Mesothelial cell of epicardium (in vitro differentiated cells): ENCODE results near the gene GUCY1A2. TPM values are rescaled to one million over a fixed set of nuclear protein-coding genes. Genes with fewer than 3 reads are reported as not detected.

Source experiments
- DNase-seq, 2 experiments: peaks; one replicate each; pipeline ENCODE4 v3.0.0; 2021; ENCODE audit warnings: low spot score in 2 of 2; ENCODE audit not compliant: unreplicated experiment in 2 of 2
- H3K27ac Mint-ChIP-seq: 2 replicates; pipeline ENCODE4 v1.8.0; 2021; ENCODE audit warnings: mixed read lengths
- H3K27me3 Mint-ChIP-seq: 2 replicates; pipeline ENCODE4 v1.8.0; 2021; ENCODE audit warnings: low read depth, mixed read lengths
- H3K36me3 Mint-ChIP-seq: 2 replicates; pipeline ENCODE4 v1.8.0; 2021; ENCODE audit warnings: mixed read lengths
- H3K4me1 Mint-ChIP-seq: 2 replicates; pipeline ENCODE4 v1.8.0; 2021; ENCODE audit warnings: mixed read lengths
- H3K4me3 Mint-ChIP-seq: 2 replicates; pipeline ENCODE4 v1.8.0; 2021; ENCODE audit warnings: mild to moderate bottlenecking, moderate library complexity, mixed read lengths
- H3K9me3 Mint-ChIP-seq: 2 replicates; pipeline ENCODE4 v1.8.0; 2021; ENCODE audit warnings: mixed read lengths
- total RNA-seq: library from RNA; stranded (reverse); gene quantifications from 3 replicates; pipeline ENCODE4 v1.2.1, GENCODE V29; 2021
- TF ChIP-seq, protein P1 (sequence below): fragments of 200-600 bp; sonication (generic); IDR thresholded peaks from one replicate; pipeline ENCODE4 v1.5.0; 2021; ENCODE audit warnings: antibody characterized with exemption; ENCODE audit not compliant: unreplicated experiment

GUCY1A2 gene
- total RNA-seq, 1 donor from 2014 or later, result 13.6 TPM

DNA sequence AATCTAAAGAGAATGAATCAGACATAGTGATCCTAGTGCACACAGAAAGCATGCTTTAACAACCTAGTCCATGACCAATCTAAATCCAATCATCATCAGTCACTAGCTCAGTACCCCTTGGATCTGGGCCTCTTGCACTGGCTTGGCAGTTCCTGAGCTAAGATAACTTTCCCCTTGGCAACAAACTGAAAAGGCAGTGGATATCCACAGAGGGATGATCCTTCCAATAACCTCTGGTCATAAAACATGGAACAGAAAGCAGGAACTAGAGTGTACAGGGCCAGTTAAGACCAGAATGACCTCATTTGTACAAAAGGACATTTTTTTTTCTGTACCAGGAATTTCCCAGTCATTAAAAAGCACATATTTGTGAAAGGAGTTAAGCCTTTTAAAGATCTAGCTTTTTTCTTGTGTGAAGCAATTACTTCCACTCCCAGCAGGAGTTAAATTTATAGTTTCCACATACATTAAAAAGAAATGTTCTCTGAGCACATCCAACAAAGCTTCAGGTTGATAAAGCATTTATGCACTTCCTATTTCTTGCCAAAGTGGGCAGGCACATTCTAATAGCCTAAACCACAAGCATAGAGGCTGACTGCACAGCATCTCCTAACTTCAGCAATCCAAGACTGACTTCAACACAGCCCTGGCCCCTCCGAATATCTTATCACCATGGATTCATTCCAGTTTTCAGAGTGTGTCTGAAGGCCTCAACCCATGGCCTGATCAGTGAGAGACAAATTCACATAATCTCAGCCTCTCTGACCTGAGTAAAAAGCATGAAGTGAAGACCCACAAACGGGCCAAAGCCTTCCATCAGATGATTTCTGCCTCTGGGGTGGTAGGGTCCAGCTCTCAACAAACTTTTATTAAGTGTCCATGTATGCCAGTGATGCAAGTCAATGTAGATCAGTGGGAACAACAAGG is 29.9 kb downstream of the GUCY1A2 start:
- no peaks in the 10 kb centered on the region for H3K9me3 Mint-ChIP-seq
- TF ChIP-seq, protein P1, sequence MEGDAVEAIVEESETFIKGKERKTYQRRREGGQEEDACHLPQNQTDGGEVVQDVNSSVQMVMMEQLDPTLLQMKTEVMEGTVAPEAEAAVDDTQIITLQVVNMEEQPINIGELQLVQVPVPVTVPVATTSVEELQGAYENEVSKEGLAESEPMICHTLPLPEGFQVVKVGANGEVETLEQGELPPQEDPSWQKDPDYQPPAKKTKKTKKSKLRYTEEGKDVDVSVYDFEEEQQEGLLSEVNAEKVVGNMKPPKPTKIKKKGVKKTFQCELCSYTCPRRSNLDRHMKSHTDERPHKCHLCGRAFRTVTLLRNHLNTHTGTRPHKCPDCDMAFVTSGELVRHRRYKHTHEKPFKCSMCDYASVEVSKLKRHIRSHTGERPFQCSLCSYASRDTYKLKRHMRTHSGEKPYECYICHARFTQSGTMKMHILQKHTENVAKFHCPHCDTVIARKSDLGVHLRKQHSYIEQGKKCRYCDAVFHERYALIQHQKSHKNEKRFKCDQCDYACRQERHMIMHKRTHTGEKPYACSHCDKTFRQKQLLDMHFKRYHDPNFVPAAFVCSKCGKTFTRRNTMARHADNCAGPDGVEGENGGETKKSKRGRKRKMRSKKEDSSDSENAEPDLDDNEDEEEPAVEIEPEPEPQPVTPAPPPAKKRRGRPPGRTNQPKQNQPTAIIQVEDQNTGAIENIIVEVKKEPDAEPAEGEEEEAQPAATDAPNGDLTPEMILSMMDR, result no peak
- peak overlapping the region; percentile 93 for H3K27ac Mint-ChIP-seq
- H3K36me3 Mint-ChIP-seq, result no peaks in the 10 kb centered on the region
- H3K4me3 Mint-ChIP-seq, result no peak overlapping the region
- peaks cover 40% of the 10 kb centered on the region for H3K4me1 Mint-ChIP-seq
- no peaks in the 10 kb centered on the region for H3K27me3 Mint-ChIP-seq
- DNase-seq, result peak in 1 of 2 experiments; percentile 38

DNA sequence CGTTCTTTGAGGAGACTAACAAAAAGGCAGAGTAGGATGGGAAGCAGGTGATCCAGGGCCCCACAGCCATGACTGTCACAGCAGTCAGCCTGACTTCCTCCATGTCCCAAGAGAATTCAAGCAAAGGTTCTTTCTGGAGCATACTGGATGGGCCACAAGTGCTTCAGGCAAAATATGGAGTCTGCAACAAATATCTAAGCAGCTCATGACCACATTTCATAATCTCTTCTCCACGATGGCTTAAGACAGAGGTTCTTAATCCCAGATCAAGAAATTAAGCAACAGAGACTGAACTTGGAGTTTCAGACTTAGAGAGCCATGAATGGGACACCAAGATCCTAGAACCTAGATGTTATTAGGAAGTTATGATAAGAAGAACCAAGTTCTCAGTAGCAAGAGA is 31.6 kb downstream of the GUCY1A2 start:
- DNase-seq, result no peak
- Mint-ChIP-seq H3K36me3 (no peaks in the 10 kb centered on the region), H3K4me1 (peaks cover 46% of the 10 kb centered on the region), H3K9me3 (no peaks in the 10 kb centered on the region), H3K4me3 (no peak overlapping the region), H3K27ac (no peak overlapping the region), H3K27me3 (no peaks in the 10 kb centered on the region)
- TF ChIP-seq, protein P1, result no peak

DNA sequence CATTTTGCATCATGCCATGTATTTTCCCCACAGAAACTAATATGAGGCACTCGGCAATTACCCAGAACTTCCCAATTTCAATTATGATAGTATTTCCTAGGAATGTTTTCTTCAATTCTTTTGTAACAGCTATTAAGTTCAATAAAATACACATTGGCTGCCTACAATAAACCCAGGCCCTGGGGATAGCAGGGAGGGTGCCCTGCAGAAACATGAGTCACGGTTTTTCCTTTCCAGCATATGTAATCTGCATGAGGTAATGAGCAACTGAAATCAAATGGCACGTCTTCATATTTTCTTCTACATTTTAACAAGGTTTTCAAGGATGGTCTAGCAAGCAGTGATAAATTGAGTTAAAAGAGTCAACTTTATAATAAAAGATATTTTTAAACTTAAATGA is 32.0 kb downstream of the GUCY1A2 start:
- Mint-ChIP-seq H3K27ac (no peak overlapping the region), H3K27me3 (no peaks in the 10 kb centered on the region), H3K4me3 (no peak overlapping the region), H3K4me1 (peaks cover 46% of the 10 kb centered on the region), H3K9me3 (no peaks in the 10 kb centered on the region), H3K36me3 (no peaks in the 10 kb centered on the region)
- TF ChIP-seq, protein P1, result no peak
- no peak for DNase-seq

DNA sequence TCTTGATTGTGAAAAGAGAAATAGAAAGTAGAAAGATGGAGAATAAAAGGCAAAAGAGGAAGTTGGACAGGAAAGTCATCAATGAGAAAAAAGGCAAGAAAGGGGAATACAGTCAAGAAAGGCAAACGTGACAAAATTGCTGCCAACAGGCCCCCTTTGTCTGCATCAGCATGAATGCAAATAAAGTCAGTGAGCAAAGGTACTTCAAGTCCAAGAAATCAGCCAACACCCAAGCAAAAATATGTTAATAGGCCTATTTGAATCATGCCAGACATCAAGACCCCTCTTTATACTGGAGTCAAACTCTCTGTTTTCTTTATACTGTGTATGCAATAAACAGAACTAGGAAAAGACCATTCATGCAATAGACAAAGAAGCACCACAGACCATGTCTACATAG is 34.3 kb downstream of the GUCY1A2 start:
- H3K4me3 Mint-ChIP-seq, result no peak overlapping the region
- H3K27ac Mint-ChIP-seq, result no peak overlapping the region
- H3K27me3 Mint-ChIP-seq, result no peaks in the 10 kb centered on the region

DNA sequence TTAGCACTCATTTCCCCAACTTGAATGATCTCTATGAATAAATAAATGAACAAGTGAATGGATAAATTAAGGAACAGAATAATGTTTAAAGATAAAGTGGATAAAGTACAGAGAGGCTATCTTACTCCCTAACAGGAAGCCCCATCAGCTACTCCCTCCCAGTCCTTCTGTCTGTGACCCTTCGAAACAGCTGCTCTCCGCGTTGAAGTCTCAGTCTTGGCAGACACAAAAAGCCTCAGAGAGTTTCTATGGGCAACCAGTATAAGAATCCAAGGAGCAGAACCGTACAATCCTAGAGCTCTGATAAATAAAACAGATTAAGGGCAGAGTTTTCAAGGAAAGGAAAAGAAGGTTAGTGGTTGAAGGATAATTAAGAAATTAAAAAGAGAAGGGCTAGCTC is 35.0 kb downstream of the GUCY1A2 start:
- Mint-ChIP-seq H3K4me3 (no peak overlapping the region), H3K27ac (no peak overlapping the region), H3K4me1 (peaks cover 19% of the 10 kb centered on the region), H3K27me3 (no peaks in the 10 kb centered on the region), H3K36me3 (peaks cover under 1% of the 10 kb centered on the region), H3K9me3 (no peaks in the 10 kb centered on the region)
- TF ChIP-seq, protein P1, result no peak
- DNase-seq, result no peak

More for the DNA sequence above, 34.3 kb downstream of the GUCY1A2 start:
- Mint-ChIP-seq H3K4me1 (peaks cover 27% of the 10 kb centered on the region), H3K36me3 (no peaks in the 10 kb centered on the region), H3K9me3 (no peaks in the 10 kb centered on the region)
- TF ChIP-seq, protein P1, result no peak
- no peak for DNase-seq
